ENCODE data around the gene GLT8D1. TPM values are rescaled to one million over a fixed set of nuclear protein-coding genes. Genes with fewer than 3 reads are reported as not detected.

The GLT8D1 gene
- total and polyA plus RNA-seq, 9 of the 15 experiments (the other 6 are each of a cell fraction or from before 2014, with no cell fraction given) = 14.1 to 65.9 (median 33.7) TPM

DNA sequence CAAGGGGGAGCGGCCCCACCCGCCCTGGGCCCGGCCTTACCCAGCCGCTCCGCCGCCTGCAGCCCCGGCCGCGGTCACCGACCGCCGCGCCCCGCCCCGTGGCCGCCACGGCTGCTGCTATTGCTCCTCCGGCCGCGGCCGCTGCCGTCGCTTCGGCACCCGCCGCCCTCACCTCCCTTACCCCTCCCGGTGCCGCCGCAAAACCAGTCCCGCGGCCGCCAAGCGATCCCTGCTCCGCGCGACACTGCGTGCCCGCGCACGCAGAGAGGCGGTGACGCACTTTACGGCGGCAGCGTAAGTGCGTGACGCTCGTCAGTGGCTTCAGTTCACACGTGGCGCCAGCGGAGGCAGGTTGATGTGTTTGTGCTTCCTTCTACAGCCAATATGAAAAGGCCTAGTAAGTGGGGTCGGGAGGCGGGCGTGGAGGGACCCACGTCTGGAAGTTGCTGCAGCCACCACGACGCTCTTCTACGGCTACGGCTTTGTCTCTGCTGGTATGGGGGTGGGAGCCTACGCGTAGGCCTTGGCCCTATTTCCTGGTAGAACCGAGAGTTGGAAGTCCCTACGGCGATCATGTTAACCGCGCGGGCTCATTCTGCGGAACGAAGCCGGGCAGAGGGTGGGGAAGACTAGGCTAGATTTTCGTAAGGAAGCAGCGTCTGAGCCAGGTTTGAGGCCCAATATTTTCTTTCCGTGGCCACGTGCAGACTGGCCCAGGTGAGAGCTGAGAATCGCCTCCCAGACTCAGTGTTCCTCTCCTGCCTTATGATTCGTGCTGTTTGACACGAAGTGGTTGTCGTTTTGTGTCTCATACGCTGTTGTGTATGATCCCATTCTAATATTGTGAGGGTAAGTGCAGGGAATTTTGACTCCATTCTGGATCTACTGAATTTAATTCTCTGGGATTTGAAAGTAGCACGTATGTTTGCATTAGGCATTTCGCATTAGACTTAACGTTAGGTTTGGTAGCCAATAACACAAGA, 19.6 kb downstream of the GLT8D1 start, which contains the start of the genes GNL3 and PBRM1 (continued):
- no peak for TF ChIP-seq TCFL5 (CRISPR knock-in tag; conservative IDR thresholded peaks at IDR 0.05)
- TF ChIP-seq ZNF212 (CRISPR knock-in tag; IDR thresholded peaks at IDR 0.05) = no peak
- TF ChIP-seq, protein P1, sequence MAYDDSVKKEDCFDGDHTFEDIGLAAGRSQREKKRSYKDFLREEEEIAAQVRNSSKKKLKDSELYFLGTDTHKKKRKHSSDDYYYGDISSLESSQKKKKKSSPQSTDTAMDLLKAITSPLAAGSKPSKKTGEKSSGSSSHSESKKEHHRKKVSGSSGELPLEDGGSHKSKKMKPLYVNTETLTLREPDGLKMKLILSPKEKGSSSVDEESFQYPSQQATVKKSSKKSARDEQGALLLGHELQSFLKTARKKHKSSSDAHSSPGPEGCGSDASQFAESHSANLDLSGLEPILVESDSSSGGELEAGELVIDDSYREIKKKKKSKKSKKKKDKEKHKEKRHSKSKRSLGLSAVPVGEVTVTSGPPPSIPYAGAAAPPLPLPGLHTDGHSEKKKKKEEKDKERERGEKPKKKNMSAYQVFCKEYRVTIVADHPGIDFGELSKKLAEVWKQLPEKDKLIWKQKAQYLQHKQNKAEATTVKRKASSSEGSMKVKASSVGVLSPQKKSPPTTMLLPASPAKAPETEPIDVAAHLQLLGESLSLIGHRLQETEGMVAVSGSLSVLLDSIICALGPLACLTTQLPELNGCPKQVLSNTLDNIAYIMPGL (CRISPR knock-in tag; IDR thresholded peaks at IDR 0.05) = no peak
- no peak for TF ChIP-seq NELFE (IDR thresholded peaks at IDR 0.05; ENCODE audit: insufficient read depth, insufficient read length)
- TF ChIP-seq, protein P2, sequence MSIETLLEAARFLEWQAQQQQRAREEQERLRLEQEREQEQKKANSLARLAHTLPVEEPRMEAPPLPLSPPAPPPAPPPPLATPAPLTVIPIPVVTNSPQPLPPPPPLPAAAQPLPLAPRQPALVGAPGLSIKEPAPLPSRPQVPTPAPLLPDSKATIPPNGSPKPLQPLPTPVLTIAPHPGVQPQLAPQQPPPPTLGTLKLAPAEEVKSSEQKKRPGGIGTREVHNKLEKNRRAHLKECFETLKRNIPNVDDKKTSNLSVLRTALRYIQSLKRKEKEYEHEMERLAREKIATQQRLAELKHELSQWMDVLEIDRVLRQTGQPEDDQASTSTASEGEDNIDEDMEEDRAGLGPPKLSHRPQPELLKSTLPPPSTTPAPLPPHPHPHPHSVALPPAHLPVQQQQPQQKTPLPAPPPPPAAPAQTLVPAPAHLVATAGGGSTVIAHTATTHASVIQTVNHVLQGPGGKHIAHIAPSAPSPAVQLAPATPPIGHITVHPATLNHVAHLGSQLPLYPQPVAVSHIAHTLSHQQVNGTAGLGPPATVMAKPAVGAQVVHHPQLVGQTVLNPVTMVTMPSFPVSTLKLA (conservative IDR thresholded peaks at IDR 0.05) = peak; percentile 98 to 99
- no peak for TF ChIP-seq MCM3 (IDR thresholded peaks at IDR 0.05)
- no peak for TF ChIP-seq ILK (tag; IDR thresholded peaks at IDR 0.05; ENCODE audit: borderline replicate concordance, low read depth)
- TF ChIP-seq MTA1 (IDR thresholded peaks at IDR 0.05; ENCODE audit: borderline replicate concordance) = no peak
- TF ChIP-seq RBM39 (optimal IDR thresholded peaks at IDR 0.05; ENCODE audit: low read depth, low read length) = no peak
- TF ChIP-seq, protein P3, sequence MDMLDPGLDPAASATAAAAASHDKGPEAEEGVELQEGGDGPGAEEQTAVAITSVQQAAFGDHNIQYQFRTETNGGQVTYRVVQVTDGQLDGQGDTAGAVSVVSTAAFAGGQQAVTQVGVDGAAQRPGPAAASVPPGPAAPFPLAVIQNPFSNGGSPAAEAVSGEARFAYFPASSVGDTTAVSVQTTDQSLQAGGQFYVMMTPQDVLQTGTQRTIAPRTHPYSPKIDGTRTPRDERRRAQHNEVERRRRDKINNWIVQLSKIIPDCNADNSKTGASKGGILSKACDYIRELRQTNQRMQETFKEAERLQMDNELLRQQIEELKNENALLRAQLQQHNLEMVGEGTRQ (CRISPR knock-in tag; IDR thresholded peaks at IDR 0.05) = peak; percentile 46; the same call in 1 of the 2 replicates
- no peak for TF ChIP-seq MEF2D (tag; conservative IDR thresholded peaks at IDR 0.05; ENCODE audit: low read depth)
- TF ChIP-seq, protein P4, sequence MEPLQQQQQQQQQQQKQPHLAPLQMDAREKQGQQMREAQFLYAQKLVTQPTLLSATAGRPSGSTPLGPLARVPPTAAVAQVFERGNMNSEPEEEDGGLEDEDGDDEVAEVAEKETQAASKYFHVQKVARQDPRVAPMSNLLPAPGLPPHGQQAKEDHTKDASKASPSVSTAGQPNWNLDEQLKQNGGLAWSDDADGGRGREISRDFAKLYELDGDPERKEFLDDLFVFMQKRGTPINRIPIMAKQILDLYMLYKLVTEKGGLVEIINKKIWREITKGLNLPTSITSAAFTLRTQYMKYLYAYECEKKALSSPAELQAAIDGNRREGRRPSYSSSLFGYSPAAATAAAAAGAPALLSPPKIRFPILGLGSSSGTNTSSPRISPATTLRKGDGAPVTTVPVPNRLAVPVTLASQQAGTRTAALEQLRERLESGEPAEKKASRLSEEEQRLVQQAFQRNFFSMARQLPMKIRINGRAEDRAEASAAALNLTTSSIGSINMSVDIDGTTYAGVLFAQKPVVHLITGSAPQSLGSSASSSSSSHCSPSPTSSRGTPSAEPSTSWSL (CRISPR knock-in tag; IDR thresholded peaks at IDR 0.05; ENCODE audit: borderline replicate concordance) = no peak
- TF ChIP-seq KDM1A (IDR thresholded peaks at IDR 0.05) = no peak
- TF ChIP-seq ZNF143 (CRISPR knock-in tag; IDR thresholded peaks at IDR 0.05) = no peak
- TF ChIP-seq FOXJ3 (CRISPR knock-in tag; IDR thresholded peaks at IDR 0.05) = no peak
- no peak for TF ChIP-seq CHCHD3 (CRISPR knock-in tag; IDR thresholded peaks at IDR 0.05)
- peak; percentile 79 for TF ChIP-seq CCNT2 (IDR thresholded peaks at IDR 0.05; ENCODE audit: borderline replicate concordance, extremely low read depth, insufficient read length, low read depth, low read length)
- TF ChIP-seq POLR3A (IDR thresholded peaks at IDR 0.05; ENCODE audit: borderline replicate concordance, extremely low read depth, insufficient read depth, insufficient read length) = no peak
- no peak for TF ChIP-seq FOXA1 (IDR thresholded peaks at IDR 0.05; ENCODE audit: borderline replicate concordance)
- no peak for TF ChIP-seq CCAR2 (IDR thresholded peaks at IDR 0.05; ENCODE audit: low read depth, low read length)
- no peak for TF ChIP-seq ZNF224 (CRISPR knock-in tag; IDR thresholded peaks at IDR 0.05)
- no peak for TF ChIP-seq TAF15 (IDR thresholded peaks at IDR 0.05; ENCODE audit: low read depth, low read length)
- TF ChIP-seq ZNF140 (CRISPR knock-in tag; IDR thresholded peaks at IDR 0.05) = no peak
